ENCODE results near the gene HHIPL2. TPM values are rescaled to one million over a fixed set of nuclear protein-coding genes. Genes with fewer than 3 reads are reported as not detected.

HHIPL2 gene
- total and polyA plus RNA-seq, 2 of the 4 experiments (the other 2 are of a cell fraction): under 0.01 to 0.12 TPM

- H3K79me1 ChIP-seq (ENCODE audit: low read depth in 1 of 2, low read length in 2 of 2): no peaks in the 10 kb centered on the region
- 94% methylated on average over 10 of the region's 21 CpGs; no CpG with 5 or more reads in 1 of the 2 experiments for WGBS, 2 experiments (ENCODE audit: extremely low coverage in 2 of 2, insufficient read length in 1 of 2)
- no peak overlapping the region for H3K23ac ChIP-seq (ENCODE audit: low read depth, low read length)
- H2BK15ac ChIP-seq (ENCODE audit: low read depth, low read length): no peak overlapping the region
- H3K4me3 ChIP-seq (ENCODE audit: insufficient read depth, low read depth, low read length): no peak overlapping the region
- H4K20me1 ChIP-seq (ENCODE audit: insufficient read depth, low read length): no peaks in the 10 kb centered on the region
- H3K9me1 ChIP-seq (ENCODE audit: insufficient read depth, low read length): no peaks in the 10 kb centered on the region
- BruUV-seq (replicated peaks): no TSS peak
- H3K9ac ChIP-seq (ENCODE audit: low read depth, low read length): no peak overlapping the region
- no peak overlapping the region for H2BK20ac ChIP-seq (ENCODE audit: low read depth, low read length)
- peaks cover 5% of the 10 kb centered on the region; the same call in 1 of the 2 replicates for H3K4me1 ChIP-seq (ENCODE audit: control insufficient read depth, insufficient read depth, low read length)
- POLR2A ChIA-PET (ENCODE audit: unreplicated experiment): no interaction called here
- no peak for TF ChIP-seq POLR2A (IDR thresholded peaks at IDR 0.05; ENCODE audit: low read depth, low read length)
- no peak for TF ChIP-seq CTCF (conservative IDR thresholded peaks at IDR 0.05; ENCODE audit: low read depth, low read length)
- TF ChIP-seq RCOR1 (IDR thresholded peaks at IDR 0.05; ENCODE audit: insufficient replicate concordance, low read length): no peak
- TF ChIP-seq MAFK (IDR thresholded peaks at IDR 0.05; ENCODE audit: low read depth, low read length): no peak
- TF ChIP-seq RAD21 (IDR thresholded peaks at IDR 0.05; ENCODE audit: low read length): no peak
- TF ChIP-seq RFX5 (IDR thresholded peaks at IDR 0.05; ENCODE audit: low read depth, low read length): no peak
- no peak for TF ChIP-seq CEBPB (IDR thresholded peaks at IDR 0.05; ENCODE audit: low read depth, low read length)
- no peak for TF ChIP-seq MAZ (IDR thresholded peaks at IDR 0.05; ENCODE audit: borderline replicate concordance, low read depth, low read length)
- no peak for TF ChIP-seq USF2 (IDR thresholded peaks at IDR 0.05; ENCODE audit: low read depth, low read length)
- TF ChIP-seq MXI1 (IDR thresholded peaks at IDR 0.05; ENCODE audit: borderline replicate concordance, low read depth, low read length): no peak
- TF ChIP-seq BHLHE40 (IDR thresholded peaks at IDR 0.05; ENCODE audit: low read depth, low read length): no peak
- no peak for TF ChIP-seq FOS (IDR thresholded peaks at IDR 0.05; ENCODE audit: low read depth, low read length)
- no peak overlapping the region for H4K5ac ChIP-seq (ENCODE audit: low read depth, low read length)
- H2AFZ ChIP-seq (replicated peaks; ENCODE audit: low read length, poor library complexity): no peak overlapping the region
- no peaks in the 10 kb centered on the region for H3K36me3 ChIP-seq (ENCODE audit: control insufficient read depth, insufficient read depth, low read length)
- intact Hi-C loops (cut with micrococcal nuclease): no loop called here
- H2AK5ac ChIP-seq (ENCODE audit: low read depth, low read length): no peak overlapping the region
- no peak overlapping the region for H2BK120ac ChIP-seq (ENCODE audit: low read depth, low read length)
- no peak overlapping the region for H2BK5ac ChIP-seq (ENCODE audit: low read depth, low read length, poor library complexity, severe bottlenecking)
- no peak overlapping the region for H3K14ac ChIP-seq (replicated peaks; ENCODE audit: low read depth, low read length)
- DNase-seq (no peak), ATAC-seq (ENCODE audit: low read depth) (no peak)
- H3K27ac ChIP-seq (ENCODE audit: insufficient read depth, low read length): no peak overlapping the region
- H3K27me3 ChIP-seq (ENCODE audit: control insufficient read depth, insufficient read depth, low read length): no peaks in the 10 kb centered on the region
- H4K8ac ChIP-seq (ENCODE audit: low read depth in 2 of 2, low read length in 2 of 2): no peak overlapping the region
- CTCF ChIA-PET: no interaction called here
- H3K56ac ChIP-seq (ENCODE audit: extremely low read depth, insufficient read depth, low read length): no peak overlapping the region
- in situ Hi-C loops (cut with MboI; ENCODE audit: low sequenced_read_pairs): no loop called here
- H3K18ac ChIP-seq (ENCODE audit: low read depth, low read length): no peak overlapping the region
- no peak overlapping the region for H3K4me2 ChIP-seq (ENCODE audit: low read depth, low read length)
- H3K4ac ChIP-seq (ENCODE audit: low read depth, low read length): no peak overlapping the region
- no peak overlapping the region for H2AK9ac ChIP-seq (replicated peaks; ENCODE audit: low read depth, low read length, poor library complexity)
- dilution Hi-C loops (cut with HindIII; ENCODE audit: low sequenced_read_pairs, unreplicated experiment): no loop called here
- H4K91ac ChIP-seq (ENCODE audit: insufficient read depth, low read depth, low read length): no peak overlapping the region
- no peaks in the 10 kb centered on the region for H3K9me3 ChIP-seq (ENCODE audit: control insufficient read depth, insufficient read depth, low read length)
These were observed 4.1 kb downstream of the HHIPL2 start for GRCh38 chr1:222543817-222544216.

Measured in IMR-90 (cell line).